ENCODE data around the gene SLC29A4.

SLC29A4 gene

DNA sequence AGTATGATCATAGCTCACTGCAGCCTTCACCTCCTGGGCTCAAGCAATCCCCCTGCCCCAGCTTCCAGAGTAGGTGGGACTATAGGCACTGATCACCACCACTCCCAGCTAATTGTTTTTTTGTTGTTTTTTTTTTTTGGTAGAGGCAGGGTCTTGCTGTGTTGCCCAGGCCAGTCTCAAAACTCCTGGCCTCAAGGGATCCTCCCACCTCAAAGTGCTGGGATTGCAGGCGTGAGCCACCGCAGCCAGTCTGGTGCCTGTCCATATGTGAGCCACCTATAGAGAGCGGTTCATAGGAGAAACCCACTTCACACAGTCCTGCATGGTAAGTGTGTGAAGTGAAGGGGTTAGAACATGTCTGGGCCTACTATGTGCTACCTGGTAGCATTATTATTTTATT is 47.5 kb downstream of the SLC29A4 start:
- DNase-seq = no peak

DNA sequence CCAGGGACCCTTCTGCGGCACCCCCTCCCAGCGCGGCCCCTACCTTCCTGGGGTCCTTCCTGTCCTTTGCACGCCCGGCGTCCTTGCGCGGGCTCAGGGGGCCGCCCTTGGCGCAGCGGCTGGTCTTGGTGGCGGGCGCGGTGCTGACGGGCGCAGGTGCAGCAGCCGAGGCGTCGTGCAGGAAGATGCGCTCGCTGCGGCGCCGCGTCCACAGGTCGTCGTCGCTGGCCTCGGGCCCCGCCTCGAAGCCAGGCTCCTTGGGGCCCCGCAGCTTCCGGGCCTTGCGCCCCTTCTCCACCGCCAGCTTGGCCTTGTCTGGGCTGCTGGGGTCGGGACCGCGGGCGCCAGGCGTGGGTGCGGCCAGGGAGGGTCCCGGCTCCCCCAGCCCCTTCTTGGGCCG is 49.8 kb downstream of the SLC29A4 start:
- no peak for DNase-seq

DNA sequence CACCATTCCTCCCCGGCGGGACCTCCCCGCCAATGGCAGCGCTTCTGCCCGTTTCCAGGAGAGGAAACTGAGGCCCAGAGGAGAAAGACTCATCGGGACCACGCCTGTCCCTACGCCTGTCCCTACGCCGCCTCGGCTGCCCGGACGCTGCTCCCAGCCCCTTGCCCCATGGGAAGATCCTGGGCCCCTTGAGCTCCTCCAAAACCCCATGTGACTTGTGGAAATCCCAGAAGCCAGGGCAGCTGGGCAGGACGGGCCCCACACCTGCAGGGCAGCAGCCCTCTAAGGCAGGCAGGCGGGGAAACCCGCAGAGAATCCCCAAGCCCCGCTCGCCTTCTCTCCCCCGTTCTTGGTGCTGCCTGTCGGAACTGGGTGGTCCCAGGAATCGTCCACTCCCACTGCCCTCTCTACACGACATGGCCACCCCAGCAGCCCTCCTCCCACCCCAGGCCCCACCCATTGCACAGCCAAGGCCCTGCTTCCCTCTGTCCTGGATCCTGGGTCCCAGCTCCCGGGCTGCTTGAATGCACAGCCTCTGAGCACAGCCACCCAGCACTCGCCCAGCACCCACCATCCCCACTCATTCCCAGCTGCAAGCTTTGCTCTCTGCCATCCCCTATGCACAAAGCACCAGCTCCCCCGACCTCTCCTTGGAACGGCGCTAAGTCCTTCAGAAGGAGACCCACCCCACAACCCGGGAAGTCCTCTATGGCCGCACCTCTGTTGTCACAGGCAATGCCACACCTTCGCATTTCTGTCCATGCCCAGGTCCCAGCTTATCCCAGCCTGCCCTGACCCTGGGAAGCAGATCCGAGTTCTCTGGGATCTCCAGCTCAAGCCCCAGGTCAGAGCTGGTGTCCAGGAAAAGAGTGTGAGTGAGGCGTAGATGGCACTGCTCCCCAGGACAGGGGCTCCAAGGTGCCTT is 50.6 kb downstream of the SLC29A4 start:
- no peak for DNase-seq

- DNase-seq = no peak
Observed at GRCh38 chr7:5334671-5335070, 51.9 kb downstream of the SLC29A4 start.

DNA sequence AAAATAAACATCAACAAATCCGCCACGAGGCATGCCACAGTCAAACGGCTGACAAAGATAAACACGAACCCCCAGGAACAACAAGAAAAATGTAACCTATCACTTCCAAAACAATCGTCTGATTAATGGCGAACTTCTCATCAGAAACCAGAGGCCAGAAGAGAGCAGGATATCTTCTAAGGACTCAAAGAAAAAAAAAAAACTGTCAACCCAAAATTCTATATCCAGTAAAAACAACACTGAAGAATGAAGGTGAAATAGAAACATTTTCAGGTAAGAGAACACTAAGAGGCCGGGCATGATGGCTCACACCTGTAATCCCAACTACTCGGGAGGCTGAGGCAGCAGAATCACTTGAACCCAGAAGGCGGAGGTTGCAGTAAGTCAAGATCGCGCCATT is 54.3 kb downstream of the SLC29A4 start:
- DNase-seq = no peak

DNA sequence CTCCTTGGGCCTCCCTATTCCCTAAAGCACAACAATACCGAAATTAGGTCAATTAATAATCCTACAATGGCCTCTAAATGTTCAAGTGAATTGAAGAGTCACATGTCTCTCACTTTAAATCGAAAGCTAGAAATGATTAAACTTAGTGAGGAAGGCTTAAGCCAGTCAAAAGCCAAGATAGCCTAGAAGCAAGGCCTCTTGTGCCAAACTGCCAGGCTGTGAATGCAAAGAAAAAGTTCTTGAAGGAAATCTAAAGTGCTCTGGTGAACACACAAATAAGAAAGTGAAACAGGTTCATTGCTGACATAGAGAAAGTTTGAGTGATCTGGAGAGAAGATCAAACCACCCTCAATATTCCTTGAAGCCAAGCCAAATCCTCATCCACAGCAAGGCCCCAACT is 57.2 kb downstream of the SLC29A4 start:
- DNase-seq = no peak

GRCh38 chr7:5342631-5343030 is 59.9 kb downstream of the SLC29A4 start:
- DNase-seq = no peak

GRCh38 chr7:5343884-5344283 is 61.1 kb downstream of the SLC29A4 start:
- no peak for DNase-seq

DNA sequence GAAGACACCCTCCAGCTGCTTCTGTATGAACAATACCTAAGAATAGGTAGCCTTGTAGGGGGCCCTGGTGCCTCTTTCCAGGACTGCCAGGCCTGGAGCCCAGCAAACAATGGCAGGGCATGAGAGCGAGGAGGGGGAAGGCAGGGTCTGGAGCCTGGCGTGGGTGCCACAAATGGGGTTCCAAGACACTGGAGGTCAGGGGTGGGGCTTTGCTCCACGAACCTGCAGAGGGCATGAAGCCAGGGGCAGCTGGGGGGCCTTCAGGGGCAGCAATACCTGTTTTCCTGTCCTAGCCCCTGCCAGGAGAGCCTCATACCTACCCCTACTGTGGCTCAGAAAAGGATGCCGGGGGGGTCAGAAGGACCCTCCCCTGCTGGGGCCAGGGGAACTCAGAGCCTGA is 61.6 kb downstream of the SLC29A4 start:
- no peak for DNase-seq

- no peak for DNase-seq
Observed at GRCh38 chr7:5345171-5345570, 62.4 kb downstream of the SLC29A4 start.

DNA sequence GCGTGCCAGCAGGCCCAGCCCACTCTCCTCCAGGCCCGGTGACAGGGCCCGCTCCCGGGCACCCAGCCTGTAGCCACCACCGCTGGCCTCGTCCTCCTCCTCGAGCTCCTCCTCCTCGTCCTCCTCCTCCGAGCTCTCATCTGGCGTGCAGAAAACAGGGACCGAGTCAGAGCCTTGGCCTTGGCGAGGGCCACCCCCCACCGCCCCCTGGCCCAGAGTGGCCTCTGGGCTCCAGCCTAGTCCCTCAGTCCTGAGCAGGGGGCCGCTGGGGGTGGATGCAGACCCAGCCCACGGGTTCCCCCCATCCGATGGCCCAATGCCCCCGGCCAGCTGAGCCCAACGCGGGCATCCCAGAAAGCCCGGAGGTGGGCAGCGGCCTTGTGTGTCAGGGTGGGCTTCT is 62.9 kb downstream of the SLC29A4 start:
- DNase-seq = no peak

DNA sequence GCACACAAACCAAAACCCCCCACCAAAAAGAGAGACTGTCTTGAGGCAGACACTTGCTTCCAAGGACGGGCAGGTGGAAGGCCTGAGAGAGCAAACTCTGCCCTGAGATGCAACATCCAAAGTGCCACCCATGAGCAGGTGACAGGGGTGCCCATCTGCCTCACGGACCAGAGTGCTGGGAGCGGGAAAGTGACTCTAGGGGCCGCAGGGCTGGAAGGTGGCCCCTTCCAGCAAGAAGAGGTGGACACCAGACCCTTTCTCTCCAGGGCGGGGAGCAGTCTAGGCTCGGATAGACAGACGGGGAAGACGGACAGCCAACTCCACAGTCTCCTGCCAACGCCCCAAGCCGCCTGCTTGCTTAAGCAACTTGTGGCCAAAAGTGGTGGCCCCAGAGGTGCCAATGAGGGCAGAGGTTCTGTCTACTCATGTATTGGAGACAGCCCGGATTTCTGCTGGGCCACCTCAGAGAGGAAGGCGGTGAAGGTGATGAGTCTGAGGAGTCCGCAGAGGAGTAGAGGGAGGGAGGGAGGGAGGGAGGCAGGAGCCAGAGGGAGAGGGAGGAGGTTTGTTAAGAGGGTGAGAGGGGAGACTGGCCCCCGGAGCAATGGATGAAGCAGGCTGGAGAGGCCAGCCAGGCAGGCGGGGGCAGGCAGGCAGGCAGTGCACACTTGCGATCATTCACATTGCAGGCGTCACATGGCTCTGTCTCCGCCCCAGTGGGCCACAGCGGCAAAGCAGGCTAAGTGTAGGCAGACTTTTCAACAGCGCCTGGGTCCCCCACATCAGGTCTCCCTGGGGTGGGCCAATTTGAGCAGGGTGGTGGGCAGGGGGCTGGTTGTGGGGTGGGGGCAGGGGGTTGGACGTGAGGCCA is 65.6 kb downstream of the SLC29A4 start:
- no peak for DNase-seq

- no peak for DNase-seq
Observed at GRCh38 chr7:5349005-5349380, 66.2 kb downstream of the SLC29A4 start.

GRCh38 chr7:5349437-5350173 is 66.9 kb downstream of the SLC29A4 start:
- DNase-seq = no peak

GRCh38 chr7:5350174-5350463 is 67.4 kb downstream of the SLC29A4 start:
- no peak for DNase-seq

- no peak for DNase-seq
Observed at GRCh38 chr7:5350600-5351385, 68.0 kb downstream of the SLC29A4 start.

DNA sequence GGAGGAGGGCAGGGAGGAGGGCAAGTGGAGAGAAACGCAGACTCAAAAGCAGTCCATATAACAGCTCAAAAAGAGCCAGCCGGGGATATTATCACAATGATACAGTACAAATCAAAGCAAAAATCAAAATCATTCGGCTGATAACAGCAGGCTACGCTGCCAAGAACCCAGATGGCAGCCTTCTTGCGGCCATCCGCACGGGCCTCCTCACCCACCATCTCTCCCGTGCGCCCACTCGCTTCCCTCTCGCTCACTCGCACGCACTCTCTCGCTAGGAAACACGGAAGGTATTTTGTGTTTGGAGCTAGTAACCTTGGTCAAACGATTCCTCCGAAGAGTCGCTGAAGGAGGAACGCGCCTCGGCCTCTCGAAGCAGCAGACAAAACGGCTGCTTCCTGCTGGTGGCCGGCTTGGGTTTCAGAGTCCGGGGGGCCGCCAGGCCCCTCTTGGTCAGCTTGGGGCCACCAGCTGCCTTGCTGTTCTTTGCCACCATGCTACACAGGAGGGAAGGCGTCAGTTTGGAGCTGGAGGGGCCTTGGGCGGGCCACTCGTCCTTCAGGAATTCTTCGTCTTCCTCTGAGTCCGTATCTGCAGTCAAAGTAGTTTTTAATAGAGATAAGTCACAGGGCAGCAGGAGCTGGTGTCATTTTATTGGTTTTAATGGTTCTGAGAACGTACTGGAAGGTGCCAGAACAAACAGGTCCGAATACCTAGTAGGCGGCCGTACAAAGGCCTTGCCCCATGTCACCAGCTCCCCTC is 68.9 kb downstream of the SLC29A4 start:
- no peak for DNase-seq

DNA sequence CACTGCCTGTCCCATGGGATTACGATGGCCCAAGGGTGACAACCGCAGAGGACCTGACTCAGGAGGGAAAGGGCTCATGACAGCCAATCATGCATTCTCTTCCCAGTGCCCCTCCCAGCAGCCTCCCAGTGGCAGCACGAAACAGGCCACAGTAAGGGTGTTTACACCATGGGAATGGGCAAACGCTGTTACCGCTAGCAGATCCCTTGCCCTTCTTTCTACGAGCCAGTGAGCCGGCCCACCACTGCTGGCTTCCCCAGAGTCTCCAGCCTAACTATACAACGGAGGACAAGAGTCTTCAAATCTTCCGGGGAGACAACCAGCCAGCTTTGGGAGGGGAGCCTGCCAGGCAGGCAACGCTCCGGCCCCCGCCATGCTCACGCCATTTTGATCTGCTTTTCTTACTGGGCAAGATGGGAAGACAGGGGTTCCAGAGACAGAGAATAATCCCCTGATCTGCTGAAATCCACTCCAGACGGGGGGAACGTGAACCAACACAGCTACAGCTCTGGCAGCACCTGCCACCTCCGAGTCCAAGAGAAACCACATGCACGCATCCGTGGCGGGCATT is 69.8 kb downstream of the SLC29A4 start:
- no peak for DNase-seq

DNA sequence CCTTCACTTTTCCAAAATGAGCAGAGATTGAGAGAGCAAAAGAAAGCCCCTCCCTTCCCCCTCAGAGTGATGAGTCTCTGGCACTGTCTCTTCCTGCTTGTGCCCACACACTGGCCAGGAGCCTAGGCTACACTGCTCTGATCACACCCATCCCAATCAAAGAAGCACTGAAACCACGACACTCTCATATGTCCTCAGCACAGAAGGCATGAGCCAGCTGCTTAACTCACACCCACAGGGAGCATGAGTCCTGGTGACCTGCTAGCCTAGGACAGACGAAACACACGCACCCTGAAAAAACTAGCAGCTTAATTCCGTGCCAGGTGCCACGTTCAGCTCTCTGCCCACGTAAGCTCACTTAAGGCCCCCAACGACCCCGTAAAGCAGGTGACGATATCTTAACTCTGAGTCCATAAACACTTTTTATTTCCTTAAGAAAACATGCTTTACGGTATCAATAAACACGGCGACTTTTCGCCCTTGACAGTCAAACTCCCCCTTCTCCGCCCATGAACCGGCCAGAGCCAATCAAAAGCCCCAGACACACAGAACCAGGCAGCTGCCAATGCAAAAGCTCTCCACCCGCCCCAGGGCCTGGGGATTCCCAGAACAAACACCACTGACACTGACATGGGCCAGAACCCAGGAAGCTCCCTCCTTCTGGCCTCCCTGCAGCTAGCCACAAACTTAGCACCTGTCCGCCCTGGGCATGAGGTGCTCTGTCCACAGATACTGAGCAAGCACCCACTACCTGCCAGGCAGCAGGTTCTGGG is 71.9 kb downstream of the SLC29A4 start:
- DNase-seq = no peak
